ENCODE results near the gene OR5C1. TPM values are rescaled to one million over a fixed set of nuclear protein-coding genes. Genes with fewer than 3 reads are reported as not detected.
"Not testable (repeated sequence)": the region's sequence is repeated elsewhere in the genome, so short reads cannot be mapped to it uniquely, and the experiment has no call there.

Gene OR5C1
- total and polyA plus RNA-seq, 4 donors, result not detected

DNA sequence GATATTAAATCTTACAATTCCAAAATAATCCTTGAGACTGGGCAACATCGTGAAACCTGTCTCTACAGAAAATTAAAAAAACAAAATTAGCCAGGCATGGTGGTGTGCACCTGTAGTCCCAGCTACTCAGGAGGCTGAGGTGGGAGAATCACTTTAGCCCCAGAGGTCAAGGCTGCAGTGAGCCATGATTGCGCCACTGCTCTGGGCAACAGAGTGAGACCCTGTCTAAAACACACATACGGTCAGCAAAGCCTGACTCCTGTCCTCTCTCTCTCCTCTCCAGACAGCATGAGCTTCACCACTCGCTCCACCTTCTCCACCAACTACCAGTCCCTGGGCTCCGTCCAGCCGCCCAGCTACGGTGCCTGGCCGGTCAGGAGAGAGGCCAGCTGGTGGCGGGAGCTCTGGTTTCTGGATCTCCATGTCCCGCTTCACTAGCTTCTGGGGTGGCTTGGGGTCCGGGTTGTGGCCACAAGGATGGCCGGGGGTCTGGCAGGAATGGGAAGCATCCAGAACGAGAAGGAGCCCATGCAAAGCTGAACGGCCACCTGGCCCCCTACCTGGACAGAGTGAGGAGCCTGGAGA is 48.6 kb downstream of the OR5C1 start:
- Histone ChIP-seq H3K27me3 (ENCODE audit: control insufficient read depth in 4 of 4, insufficient read depth in 4 of 4, low read length in 3 of 4) (no peaks in the 10 kb centered on the region), H3K27ac (ENCODE audit: low read depth in 1 of 2, low read length in 2 of 2) (no peak overlapping the region), H3K9ac (ENCODE audit: low read depth in 1 of 2, low read length in 2 of 2) (no peak overlapping the region), H3K9me3 (ENCODE audit: control insufficient read depth in 4 of 4, low read length in 3 of 4) (no peaks in the 10 kb centered on the region), H3K4me1 (ENCODE audit: control insufficient read depth in 4 of 4, insufficient read depth in 4 of 4, low read length in 3 of 4) (no peaks in the 10 kb centered on the region), H3K4me3 (ENCODE audit: low read depth in 1 of 3, low read length in 3 of 3) (no peak overlapping the region), H3K36me3 (ENCODE audit: control insufficient read depth in 4 of 4, insufficient read depth in 3 of 4, low read depth in 1 of 4, low read length in 3 of 4) (no peaks in the 10 kb centered on the region)
- WGBS, result 94% methylated on average over 14 of the region's 14 CpGs
- DNase-seq (ENCODE audit: low spot score), result no peak
- no peak for TF ChIP-seq FOXA2 (IDR thresholded peaks at IDR 0.05)
- no peak for TF ChIP-seq FOXA1 (IDR thresholded peaks at IDR 0.05)
- no peak for TF ChIP-seq JUND (IDR thresholded peaks at IDR 0.05)
- no peak for TF ChIP-seq SP1 (IDR thresholded peaks at IDR 0.05)
- no peak for TF ChIP-seq NR2F2 (IDR thresholded peaks at IDR 0.05)
- TF ChIP-seq, protein P1, sequence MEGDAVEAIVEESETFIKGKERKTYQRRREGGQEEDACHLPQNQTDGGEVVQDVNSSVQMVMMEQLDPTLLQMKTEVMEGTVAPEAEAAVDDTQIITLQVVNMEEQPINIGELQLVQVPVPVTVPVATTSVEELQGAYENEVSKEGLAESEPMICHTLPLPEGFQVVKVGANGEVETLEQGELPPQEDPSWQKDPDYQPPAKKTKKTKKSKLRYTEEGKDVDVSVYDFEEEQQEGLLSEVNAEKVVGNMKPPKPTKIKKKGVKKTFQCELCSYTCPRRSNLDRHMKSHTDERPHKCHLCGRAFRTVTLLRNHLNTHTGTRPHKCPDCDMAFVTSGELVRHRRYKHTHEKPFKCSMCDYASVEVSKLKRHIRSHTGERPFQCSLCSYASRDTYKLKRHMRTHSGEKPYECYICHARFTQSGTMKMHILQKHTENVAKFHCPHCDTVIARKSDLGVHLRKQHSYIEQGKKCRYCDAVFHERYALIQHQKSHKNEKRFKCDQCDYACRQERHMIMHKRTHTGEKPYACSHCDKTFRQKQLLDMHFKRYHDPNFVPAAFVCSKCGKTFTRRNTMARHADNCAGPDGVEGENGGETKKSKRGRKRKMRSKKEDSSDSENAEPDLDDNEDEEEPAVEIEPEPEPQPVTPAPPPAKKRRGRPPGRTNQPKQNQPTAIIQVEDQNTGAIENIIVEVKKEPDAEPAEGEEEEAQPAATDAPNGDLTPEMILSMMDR (IDR thresholded peaks at IDR 0.05; ENCODE audit: low read depth, low read length, missing input control), result no peak
- no peak for TF ChIP-seq HNF4A (conservative IDR thresholded peaks at IDR 0.05)
- TF ChIP-seq TAF1 (conservative IDR thresholded peaks at IDR 0.05), result no peak
- TF ChIP-seq EGR1 (IDR thresholded peaks at IDR 0.05; ENCODE audit: low read depth in 2 of 2), result no peak

DNA sequence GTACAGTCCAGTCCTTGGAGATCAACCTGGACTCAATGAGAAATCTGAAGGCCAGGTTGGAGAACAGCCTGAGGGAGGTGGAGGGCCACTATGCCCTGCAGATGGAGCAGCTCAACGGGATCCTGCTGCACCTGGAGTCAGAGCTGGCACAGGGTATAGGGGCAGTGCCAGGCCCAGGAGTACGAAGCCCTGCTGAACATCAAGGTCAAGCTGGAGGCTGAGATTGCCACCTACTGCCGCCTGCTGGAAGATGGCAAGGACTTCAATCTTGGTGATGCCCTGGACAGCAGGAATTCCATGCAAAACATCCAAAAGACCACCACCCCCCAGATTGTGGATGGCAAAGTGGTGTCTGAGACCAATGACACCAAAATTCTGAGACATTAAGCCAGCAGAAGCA is 49.7 kb downstream of the OR5C1 start:
- H3K4me1 ChIP-seq (ENCODE audit: control insufficient read depth in 4 of 4, insufficient read depth in 4 of 4, low read length in 3 of 4); H3K27ac ChIP-seq (ENCODE audit: low read depth in 1 of 2, low read length in 2 of 2); H3K27me3 ChIP-seq (ENCODE audit: control insufficient read depth in 4 of 4, insufficient read depth in 4 of 4, low read length in 3 of 4); H3K9me3 ChIP-seq (ENCODE audit: control insufficient read depth in 4 of 4, low read length in 3 of 4); H3K36me3 ChIP-seq (ENCODE audit: control insufficient read depth in 4 of 4, insufficient read depth in 3 of 4, low read depth in 1 of 4, low read length in 3 of 4); H3K4me3 ChIP-seq (ENCODE audit: low read depth in 1 of 3, low read length in 3 of 3); H3K9ac ChIP-seq (ENCODE audit: low read depth in 1 of 2, low read length in 2 of 2); DNase-seq (ENCODE audit: low spot score): not testable (repeated sequence)
- WGBS, result 75% methylated on average over 3 of the region's 3 CpGs

Other genes starting within 250 kb of the OR5C1 start
- not detected for gene OR1N2, start 235.8 kb upstream of the OR5C1 start, total RNA-seq
- not detected for gene OR1N2, start 235.8 kb upstream of the OR5C1 start, polyA plus RNA-seq
- gene OR1L8, start 205.5 kb upstream of the OR5C1 start, total RNA-seq, result under 1 TPM in 1 of 2 donors, not detected in 1; 0.08 TPM
- gene OR1L8, start 205.5 kb upstream of the OR5C1 start, polyA plus RNA-seq, result not detected
- gene OR1Q1, start 174.2 kb upstream of the OR5C1 start, total RNA-seq, result not detected
- gene OR1Q1, start 174.2 kb upstream of the OR5C1 start, polyA plus RNA-seq, result not detected
- not detected for gene OR1B1, start 131.3 kb upstream of the OR5C1 start, total RNA-seq
- not detected for gene OR1B1, start 131.3 kb upstream of the OR5C1 start, polyA plus RNA-seq
- gene OR1L1, start 127.2 kb upstream of the OR5C1 start, total RNA-seq, result not detected
- not detected for gene OR1L1, start 127.2 kb upstream of the OR5C1 start, polyA plus RNA-seq
- not detected for gene OR1L3, start 113.8 kb upstream of the OR5C1 start, total RNA-seq
- not detected for gene OR1L3, start 113.8 kb upstream of the OR5C1 start, polyA plus RNA-seq
- not detected for gene OR1L4, start 64.9 kb upstream of the OR5C1 start, total RNA-seq
- gene OR1L4, start 64.9 kb upstream of the OR5C1 start, polyA plus RNA-seq, result not detected
- not detected for gene OR1L6, start 46.6 kb upstream of the OR5C1 start, total RNA-seq
- not detected for gene OR1L6, start 46.6 kb upstream of the OR5C1 start, polyA plus RNA-seq
- not detected for gene OR1K1, start 11.2 kb downstream of the OR5C1 start, total RNA-seq
- not detected for gene OR1K1, start 11.2 kb downstream of the OR5C1 start, polyA plus RNA-seq
- gene PDCL, start 39.7 kb downstream of the OR5C1 start, total RNA-seq, result 10 to 100 TPM in 1 of 2 donors, 1 to 10 TPM in 1; 6.9 to 15.2 TPM
- gene PDCL, start 39.7 kb downstream of the OR5C1 start, polyA plus RNA-seq, result 1 to 10 TPM; 3.0 to 3.8 TPM
- 10 to 100 TPM; 23.3 to 26.4 TPM for gene RC3H2, start 116.4 kb downstream of the OR5C1 start, total RNA-seq
- gene RC3H2, start 116.4 kb downstream of the OR5C1 start, polyA plus RNA-seq, result 10 to 100 TPM in 1 of 2 donors, 1 to 10 TPM in 1; 5.9 to 10.5 TPM
- gene ZBTB6, start 124.4 kb downstream of the OR5C1 start, total RNA-seq, result 1 to 10 TPM; 5.1 to 7.1 TPM
- 1 to 10 TPM in 1 of 2 donors, under 1 TPM in 1; 0.92 to 1.5 TPM for gene ZBTB6, start 124.4 kb downstream of the OR5C1 start, polyA plus RNA-seq
- gene ZBTB26, start 142.6 kb downstream of the OR5C1 start, total RNA-seq, result 1 to 10 TPM; 1.9 to 3.3 TPM
- gene ZBTB26, start 142.6 kb downstream of the OR5C1 start, polyA plus RNA-seq, result under 1 TPM; 0.63 to 0.75 TPM
- gene RABGAP1, start 152.1 kb downstream of the OR5C1 start, total RNA-seq, result 10 to 100 TPM; 16.3 to 25.7 TPM
- 1 to 10 TPM; 3.8 to 4.6 TPM for gene RABGAP1, start 152.1 kb downstream of the OR5C1 start, polyA plus RNA-seq
- gene GPR21, start 244.7 kb downstream of the OR5C1 start, total RNA-seq, result under 1 TPM in 1 of 2 donors, not detected in 1; 0.67 TPM
- under 1 TPM in 1 of 2 donors, not detected in 1; 0.07 TPM for gene GPR21, start 244.7 kb downstream of the OR5C1 start, polyA plus RNA-seq

All from liver (tissue), 9 donors.